ENCODE results near the gene MB.

GRCh38 chr22:35591714-35592417 is 25.3 kb downstream of the MB start:
- TF ChIP-seq CTCF (IDR thresholded peaks at IDR 0.05) (no peak), POLR2A (IDR thresholded peaks at IDR 0.05) (no peak)

Data from lower leg skin (tissue), 3 donors.